T-helper 1 cell treated with Interleukin-12 subunit alpha and Interleukin-12 subunit beta and Interleukin-4 antibody, amounts not matched to agents 30 μg/mL and 1 μg/mL, for 36 hours (primary cell): ENCODE results near the gene SMIM44.
"Not testable (repeated sequence)": the region's sequence is repeated elsewhere in the genome, so short reads cannot be mapped to it uniquely, and the experiment has no call there.

Experiments used
- H3K27ac Mint-ChIP-seq: one replicate; pipeline ENCODE4 v1.8.0; 2021; ENCODE audit warnings: mild to moderate bottlenecking, mixed read lengths
- H3K27me3 Mint-ChIP-seq: one replicate; pipeline ENCODE4 v1.8.0; 2021; ENCODE audit warnings: low read depth, mixed read lengths
- H3K36me3 Mint-ChIP-seq: one replicate; pipeline ENCODE4 v1.8.0; 2021; ENCODE audit warnings: low read depth, mixed read lengths
- H3K4me1 Mint-ChIP-seq: one replicate; pipeline ENCODE4 v1.8.0; 2021; ENCODE audit warnings: low read depth, mixed read lengths
- H3K4me3 Mint-ChIP-seq: one replicate; pipeline ENCODE4 v1.8.0; 2021; ENCODE audit warnings: mild to moderate bottlenecking, moderate library complexity, mixed read lengths
- H3K9me3 Mint-ChIP-seq: one replicate; pipeline ENCODE4 v1.8.0; 2021; ENCODE audit warnings: mixed read lengths

Gene SMIM44

GRCh38 chr19:3455960-3456601, 27.2 kb downstream of the SMIM44 start:
- no peak overlapping the region for H3K4me3 Mint-ChIP-seq
- peaks cover 2% of the 10 kb centered on the region for H3K36me3 Mint-ChIP-seq
- no peaks in the 10 kb centered on the region for H3K27me3 Mint-ChIP-seq
- H3K27ac Mint-ChIP-seq = no peak overlapping the region
- no peaks in the 10 kb centered on the region for H3K9me3 Mint-ChIP-seq
- H3K4me1 Mint-ChIP-seq = no peaks in the 10 kb centered on the region

- Mint-ChIP-seq H3K27me3 (no peaks in the 10 kb centered on the region), H3K9me3 (no peaks in the 10 kb centered on the region), H3K4me1 (no peaks in the 10 kb centered on the region), H3K27ac (no peak overlapping the region), H3K4me3 (no peak overlapping the region), H3K36me3 (peaks cover 2% of the 10 kb centered on the region)
Observed at GRCh38 chr19:3455393-3455955, 27.8 kb downstream of the SMIM44 start.

GRCh38 chr19:3454656-3455392, 28.4 kb downstream of the SMIM44 start:
- Mint-ChIP-seq H3K4me3 (no peak overlapping the region), H3K27ac (no peak overlapping the region), H3K4me1 (no peaks in the 10 kb centered on the region), H3K27me3 (no peaks in the 10 kb centered on the region), H3K9me3 (no peaks in the 10 kb centered on the region), H3K36me3 (peaks cover 2% of the 10 kb centered on the region)

- no peaks in the 10 kb centered on the region for H3K27me3 Mint-ChIP-seq
- no peak overlapping the region for H3K27ac Mint-ChIP-seq
- no peaks in the 10 kb centered on the region for H3K4me1 Mint-ChIP-seq
- no peaks in the 10 kb centered on the region for H3K9me3 Mint-ChIP-seq
- no peak overlapping the region for H3K4me3 Mint-ChIP-seq
- peaks cover 2% of the 10 kb centered on the region for H3K36me3 Mint-ChIP-seq
Observed at GRCh38 chr19:3453840-3454239, 29.4 kb downstream of the SMIM44 start.

GRCh38 chr19:3452942-3453214, 30.4 kb downstream of the SMIM44 start:
- not testable (repeated sequence) for H3K4me1 Mint-ChIP-seq, H3K4me3 Mint-ChIP-seq

GRCh38 chr19:3452171-3452941, 30.9 kb downstream of the SMIM44 start:
- no peak overlapping the region for H3K4me3 Mint-ChIP-seq
- peaks cover 2% of the 10 kb centered on the region for H3K36me3 Mint-ChIP-seq
- no peaks in the 10 kb centered on the region for H3K4me1 Mint-ChIP-seq
- H3K27ac Mint-ChIP-seq = no peak overlapping the region
- H3K27me3 Mint-ChIP-seq = no peaks in the 10 kb centered on the region
- H3K9me3 Mint-ChIP-seq = no peaks in the 10 kb centered on the region

More at GRCh38 chr19:3452942-3453214, 30.4 kb downstream of the SMIM44 start:
- H3K27me3 Mint-ChIP-seq, H3K27ac Mint-ChIP-seq, H3K9me3 Mint-ChIP-seq, H3K36me3 Mint-ChIP-seq: not testable (repeated sequence)

- Mint-ChIP-seq H3K27me3 (no peaks in the 10 kb centered on the region), H3K4me3 (no peak overlapping the region), H3K4me1 (no peaks in the 10 kb centered on the region), H3K27ac (no peak overlapping the region), H3K36me3 (peaks cover 2% of the 10 kb centered on the region), H3K9me3 (no peaks in the 10 kb centered on the region)
Observed at GRCh38 chr19:3451451-3451866, 31.8 kb downstream of the SMIM44 start.

- H3K4me3 Mint-ChIP-seq = no peak overlapping the region
- H3K36me3 Mint-ChIP-seq = peaks cover 2% of the 10 kb centered on the region
- H3K9me3 Mint-ChIP-seq = no peaks in the 10 kb centered on the region
- H3K4me1 Mint-ChIP-seq = no peaks in the 10 kb centered on the region
- H3K27me3 Mint-ChIP-seq = no peaks in the 10 kb centered on the region
- H3K27ac Mint-ChIP-seq = no peak overlapping the region
Observed at GRCh38 chr19:3450796-3451411, 32.3 kb downstream of the SMIM44 start.

GRCh38 chr19:3448616-3449334, 34.5 kb downstream of the SMIM44 start:
- Mint-ChIP-seq H3K4me3 (no peak overlapping the region), H3K27me3 (no peaks in the 10 kb centered on the region), H3K36me3 (peaks cover 2% of the 10 kb centered on the region), H3K9me3 (no peaks in the 10 kb centered on the region), H3K4me1 (peaks cover 2% of the 10 kb centered on the region), H3K27ac (no peak overlapping the region)

GRCh38 chr19:3446657-3447056, 36.6 kb downstream of the SMIM44 start:
- H3K27ac Mint-ChIP-seq, H3K36me3 Mint-ChIP-seq, H3K4me1 Mint-ChIP-seq, H3K27me3 Mint-ChIP-seq, H3K9me3 Mint-ChIP-seq, H3K4me3 Mint-ChIP-seq: not testable (repeated sequence)

- Mint-ChIP-seq H3K4me3 (no peak overlapping the region), H3K9me3 (no peaks in the 10 kb centered on the region), H3K4me1 (peaks cover 3% of the 10 kb centered on the region), H3K36me3 (no peaks in the 10 kb centered on the region), H3K27ac (no peak overlapping the region), H3K27me3 (no peaks in the 10 kb centered on the region)
Observed at GRCh38 chr19:3444695-3445234, 38.5 kb downstream of the SMIM44 start.

GRCh38 chr19:3443840-3444694, 39.2 kb downstream of the SMIM44 start:
- Mint-ChIP-seq H3K27me3 (no peaks in the 10 kb centered on the region), H3K27ac (no peak overlapping the region), H3K9me3 (no peaks in the 10 kb centered on the region), H3K4me3 (no peak overlapping the region), H3K4me1 (peaks cover 3% of the 10 kb centered on the region), H3K36me3 (no peaks in the 10 kb centered on the region)

- Mint-ChIP-seq H3K9me3 (no peaks in the 10 kb centered on the region), H3K4me3 (no peak overlapping the region), H3K36me3 (no peaks in the 10 kb centered on the region), H3K27me3 (no peaks in the 10 kb centered on the region), H3K27ac (no peak overlapping the region), H3K4me1 (peaks cover 3% of the 10 kb centered on the region)
Observed at GRCh38 chr19:3442487-3443071, 40.7 kb downstream of the SMIM44 start.
